ENCODE data around the gene MIER2.

MIER2 gene

GRCh38 chr19:305240-306150 is 39.1 kb downstream of the MIER2 start:
- TF ChIP-seq TAF1 (IDR thresholded peaks at IDR 0.05; ENCODE audit: borderline replicate concordance, insufficient read depth, low read length) (no peak), FOXP2 (optimal IDR thresholded peaks at IDR 0.05; ENCODE audit: borderline replicate concordance, extremely low read depth, extremely low read length, insufficient read depth) (no peak), SIN3A (IDR thresholded peaks at IDR 0.05; ENCODE audit: borderline replicate concordance, insufficient read depth, low read length) (no peak), REST (IDR thresholded peaks at IDR 0.05; ENCODE audit: insufficient read depth in 1 of 2, low read depth in 2 of 2, low read length in 2 of 2) (no peak), POLR2AphosphoS5 (IDR thresholded peaks at IDR 0.05; ENCODE audit: low read depth, low read length) (no peak)

- TF ChIP-seq POLR2AphosphoS5 (IDR thresholded peaks at IDR 0.05; ENCODE audit: low read depth, low read length) (no peak), REST (IDR thresholded peaks at IDR 0.05; ENCODE audit: insufficient read depth in 1 of 2, low read depth in 2 of 2, low read length in 2 of 2) (no peak), FOXP2 (optimal IDR thresholded peaks at IDR 0.05; ENCODE audit: borderline replicate concordance, extremely low read depth, extremely low read length, insufficient read depth) (no peak), SIN3A (IDR thresholded peaks at IDR 0.05; ENCODE audit: borderline replicate concordance, insufficient read depth, low read length) (no peak), TAF1 (IDR thresholded peaks at IDR 0.05; ENCODE audit: borderline replicate concordance, insufficient read depth, low read length) (no peak)
Observed at GRCh38 chr19:296476-297225, 47.9 kb downstream of the MIER2 start.

GRCh38 chr19:295687-296370 is 48.8 kb downstream of the MIER2 start:
- TF ChIP-seq REST (IDR thresholded peaks at IDR 0.05; ENCODE audit: insufficient read depth in 1 of 2, low read depth in 2 of 2, low read length in 2 of 2) (no peak), TAF1 (IDR thresholded peaks at IDR 0.05; ENCODE audit: borderline replicate concordance, insufficient read depth, low read length) (no peak), SIN3A (IDR thresholded peaks at IDR 0.05; ENCODE audit: borderline replicate concordance, insufficient read depth, low read length) (no peak), POLR2AphosphoS5 (IDR thresholded peaks at IDR 0.05; ENCODE audit: low read depth, low read length) (no peak), FOXP2 (optimal IDR thresholded peaks at IDR 0.05; ENCODE audit: borderline replicate concordance, extremely low read depth, extremely low read length, insufficient read depth) (no peak)

GRCh38 chr19:294946-295686 is 49.5 kb downstream of the MIER2 start:
- TF ChIP-seq POLR2AphosphoS5 (IDR thresholded peaks at IDR 0.05; ENCODE audit: low read depth, low read length), result no peak
- no peak for TF ChIP-seq REST (IDR thresholded peaks at IDR 0.05; ENCODE audit: insufficient read depth in 1 of 2, low read depth in 2 of 2, low read length in 2 of 2)
- peak; percentile 57 for TF ChIP-seq FOXP2 (optimal IDR thresholded peaks at IDR 0.05; ENCODE audit: borderline replicate concordance, extremely low read depth, extremely low read length, insufficient read depth)

All from PFSK-1 (cell line).